Naive B cell (primary cell): ENCODE results near the gene LGR6. TPM values are rescaled to one million over a fixed set of nuclear protein-coding genes. Genes with fewer than 3 reads are reported as not detected.
"Not testable (repeated sequence)": the region's sequence is repeated elsewhere in the genome, so short reads cannot be mapped to it uniquely, and the experiment has no call there.

ENCODE experiments used
- ATAC-seq, 2 donors: fragments of 150-1000 bp; cut with Tn5 transposase; 2 replicates each; pipeline ENCODE4 v1.10.0; 2021; ENCODE audit warnings: low read depth in 2 of 2, mild to moderate bottlenecking in 2 of 2, moderate library complexity in 2 of 2
- DNase-seq: peaks from one replicate; pipeline ENCODE4 v3.0.0; 2022
- H3K27ac Mint-ChIP-seq, 6 donors: one replicate each; pipeline ENCODE4 v1.8.0; 2020 to 2022; ENCODE audit warnings: mild to moderate bottlenecking in 6 of 6, mixed read lengths in 6 of 6, moderate library complexity in 5 of 6, inconsistent platforms in 2 of 6
- H3K27me3 Mint-ChIP-seq, 3 donors: one replicate each; pipeline ENCODE4 v1.8.0; 2021 to 2022; ENCODE audit warnings: mixed read lengths in 3 of 3, mild to moderate bottlenecking in 1 of 3
- H3K36me3 Mint-ChIP-seq, 2 donors: one replicate each; pipeline ENCODE4 v1.8.0; 2020 to 2022; ENCODE audit warnings: mixed read lengths in 2 of 2, inconsistent platforms in 1 of 2, mild to moderate bottlenecking in 1 of 2
- H3K4me1 Mint-ChIP-seq, 3 donors: one replicate each; pipeline ENCODE4 v1.8.0; 2020 to 2022; ENCODE audit warnings: mixed read lengths in 3 of 3, inconsistent platforms in 1 of 3, mild to moderate bottlenecking in 1 of 3, moderate library complexity in 1 of 3
- H3K4me3 Mint-ChIP-seq, 8 donors: one replicate each; pipeline ENCODE4 v1.8.0; 2020 to 2022; ENCODE audit warnings: mild to moderate bottlenecking in 8 of 8, mixed read lengths in 8 of 8, moderate library complexity in 8 of 8, inconsistent platforms in 2 of 8
- H3K9me3 Mint-ChIP-seq, 7 donors: one replicate each; pipeline ENCODE4 v1.8.0; 2020 to 2022; ENCODE audit warnings: mixed read lengths in 7 of 7, mild to moderate bottlenecking in 5 of 7, inconsistent platforms in 2 of 7, moderate library complexity in 1 of 7
- polyA plus RNA-seq, 6 donors: library from polyadenylated mRNA; unstranded; fragments of 300-500 nt; fragmentation: Illumina TruSeq; gene quantifications; one replicate each; pipeline ENCODE4 v1.2.3, GENCODE V29; 2021; ENCODE audit warnings: low read depth in 6 of 6

Gene LGR6, protein sequence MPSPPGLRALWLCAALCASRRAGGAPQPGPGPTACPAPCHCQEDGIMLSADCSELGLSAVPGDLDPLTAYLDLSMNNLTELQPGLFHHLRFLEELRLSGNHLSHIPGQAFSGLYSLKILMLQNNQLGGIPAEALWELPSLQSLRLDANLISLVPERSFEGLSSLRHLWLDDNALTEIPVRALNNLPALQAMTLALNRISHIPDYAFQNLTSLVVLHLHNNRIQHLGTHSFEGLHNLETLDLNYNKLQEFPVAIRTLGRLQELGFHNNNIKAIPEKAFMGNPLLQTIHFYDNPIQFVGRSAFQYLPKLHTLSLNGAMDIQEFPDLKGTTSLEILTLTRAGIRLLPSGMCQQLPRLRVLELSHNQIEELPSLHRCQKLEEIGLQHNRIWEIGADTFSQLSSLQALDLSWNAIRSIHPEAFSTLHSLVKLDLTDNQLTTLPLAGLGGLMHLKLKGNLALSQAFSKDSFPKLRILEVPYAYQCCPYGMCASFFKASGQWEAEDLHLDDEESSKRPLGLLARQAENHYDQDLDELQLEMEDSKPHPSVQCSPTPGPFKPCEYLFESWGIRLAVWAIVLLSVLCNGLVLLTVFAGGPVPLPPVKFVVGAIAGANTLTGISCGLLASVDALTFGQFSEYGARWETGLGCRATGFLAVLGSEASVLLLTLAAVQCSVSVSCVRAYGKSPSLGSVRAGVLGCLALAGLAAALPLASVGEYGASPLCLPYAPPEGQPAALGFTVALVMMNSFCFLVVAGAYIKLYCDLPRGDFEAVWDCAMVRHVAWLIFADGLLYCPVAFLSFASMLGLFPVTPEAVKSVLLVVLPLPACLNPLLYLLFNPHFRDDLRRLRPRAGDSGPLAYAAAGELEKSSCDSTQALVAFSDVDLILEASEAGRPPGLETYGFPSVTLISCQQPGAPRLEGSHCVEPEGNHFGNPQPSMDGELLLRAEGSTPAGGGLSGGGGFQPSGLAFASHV
- under 1 TPM in 1 of 6 donors, not detected in 5; 0.22 TPM for polyA plus RNA-seq

DNA sequence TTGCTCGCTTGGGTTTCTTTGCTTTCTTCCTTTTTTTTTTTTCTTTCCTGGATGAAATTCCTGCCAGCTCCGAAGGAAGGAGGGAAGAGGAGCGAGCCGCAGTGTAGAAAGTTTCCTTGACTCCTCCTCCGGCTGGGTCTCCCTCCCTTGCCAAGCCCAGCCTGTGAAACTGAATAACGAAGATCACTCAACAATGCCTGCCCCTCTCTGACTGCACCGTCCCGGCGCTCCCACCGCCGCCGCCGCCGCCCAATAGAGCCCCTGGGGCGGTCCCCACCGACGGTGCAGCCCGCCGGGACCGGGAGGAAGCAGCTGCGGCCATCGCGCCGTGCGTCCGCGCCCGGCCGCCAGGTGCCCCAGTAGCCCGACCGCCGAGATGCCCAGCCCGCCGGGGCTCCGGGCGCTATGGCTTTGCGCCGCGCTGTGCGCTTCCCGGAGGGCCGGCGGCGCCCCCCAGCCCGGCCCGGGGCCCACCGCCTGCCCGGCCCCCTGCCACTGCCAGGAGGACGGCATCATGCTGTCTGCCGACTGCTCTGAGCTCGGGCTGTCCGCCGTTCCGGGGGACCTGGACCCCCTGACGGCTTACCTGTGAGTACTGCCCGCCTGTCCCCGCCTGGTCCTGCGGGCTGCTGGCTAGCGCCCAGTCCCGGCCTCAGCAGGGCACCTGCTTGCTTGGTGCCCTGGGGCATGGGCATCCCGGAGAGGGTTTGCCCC, at the start of gene LGR6:
LGR6 (plus strand) TSS at position 186 of the 714 bp plus-strand sequence; CDS start at position 377, 191 bp downstream.
- peak; percentile 15 for DNase-seq
- Mint-ChIP-seq H3K9me3 (no peaks in the 10 kb centered on the region), H3K27ac (peak within 1 kb of the TSS in 1 of 6 donors; percentile 86), H3K4me1 (peaks cover 11 to 19% (median 19%) of the 10 kb centered on the region in 3 donors), H3K36me3 (no peaks in the 10 kb centered on the region), H3K4me3 (peak within 1 kb of the TSS in 6 of 8 donors; percentile 54 to 90 (median 72)), H3K27me3 (peaks cover 34 to 70% (median 56%) of the 10 kb centered on the region in 3 donors)
- ATAC-seq: peak; percentile 43 to 46

DNA sequence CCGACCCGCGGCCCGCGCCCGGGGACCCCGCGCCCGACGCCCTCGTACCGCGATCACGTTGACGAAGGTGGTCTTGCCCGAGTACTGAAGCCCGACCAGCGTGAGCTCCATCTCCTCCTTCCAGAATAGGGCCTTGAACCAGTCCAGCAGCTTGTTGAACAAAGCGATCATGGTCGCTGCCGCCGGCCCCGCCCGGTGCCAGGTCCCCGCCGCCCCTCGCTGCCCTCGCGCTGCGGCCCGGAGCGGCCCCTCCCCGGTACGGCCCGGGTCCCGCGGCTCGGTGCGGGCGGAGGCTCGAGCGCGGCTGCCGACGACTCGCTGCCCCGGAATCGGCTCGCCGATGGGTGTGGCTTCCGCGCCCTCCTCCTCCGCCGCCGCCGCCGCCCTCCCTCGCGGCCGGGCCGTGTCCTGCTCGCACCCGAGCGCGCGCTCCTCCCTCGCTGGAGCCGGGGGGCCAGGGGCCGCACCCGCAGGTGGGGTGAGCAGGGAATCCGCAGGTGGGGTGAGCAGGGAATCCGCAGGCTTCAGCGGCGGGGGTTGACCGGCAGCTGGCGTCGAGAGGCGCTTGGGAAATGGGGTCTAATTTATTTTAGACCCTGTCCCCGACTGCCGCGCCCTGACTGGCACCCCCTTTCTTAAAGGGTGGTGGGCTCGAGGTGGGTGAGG, 49.1 kb upstream of the LGR6 start, which contains the start of gene ARL8A:
ARL8A (minus strand) TSS at position 336 of the 666 bp plus-strand sequence; CDS start at position 171, 165 bp downstream.
- Mint-ChIP-seq H3K36me3 (no peaks in the 10 kb centered on the region), H3K4me1 (peaks cover 19 to 61% (median 43%) of the 10 kb centered on the region in 3 donors), H3K27ac (peak within 1 kb of the TSS; percentile 89 to 98 (median 93)), H3K4me3 (peak within 1 kb of the TSS; percentile 95 to 99 (median 96)), H3K27me3 (no peaks in the 10 kb centered on the region), H3K9me3 (no peaks in the 10 kb centered on the region)
- DNase-seq: peak; percentile 67
- peak; percentile 68 to 70 for ATAC-seq

DNA sequence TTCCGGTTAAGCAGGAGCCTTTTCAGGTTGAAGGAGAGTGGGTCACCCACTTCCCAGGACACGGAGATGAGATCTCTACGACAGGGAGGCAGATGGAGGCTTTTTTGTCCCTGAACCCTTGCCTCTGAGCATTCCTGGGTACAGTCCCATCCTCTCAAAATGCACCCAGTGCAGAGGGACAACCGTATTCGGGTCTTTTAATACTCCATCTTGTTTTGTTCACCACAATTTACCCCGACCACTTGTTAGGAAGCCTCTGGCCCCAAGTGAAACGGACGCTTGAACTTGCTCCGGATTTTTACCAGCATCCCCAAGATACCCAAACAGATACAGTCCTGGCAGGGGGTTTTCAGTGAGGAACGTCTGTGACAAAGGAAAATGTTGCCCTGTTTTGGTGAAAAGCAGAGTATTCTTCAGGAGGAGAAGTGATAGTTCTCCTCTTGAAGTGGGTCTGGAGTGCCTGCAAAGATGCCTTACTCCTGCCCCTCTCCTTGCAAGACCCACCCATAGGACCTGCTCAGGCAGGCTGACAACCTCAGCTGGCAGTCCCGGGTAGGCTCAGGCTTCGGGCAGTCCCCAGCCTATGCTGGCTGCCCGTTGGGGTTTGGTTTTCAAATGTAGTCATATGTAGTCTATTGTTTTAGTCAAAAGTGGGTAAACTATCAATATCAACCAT, 48.4 kb upstream of the LGR6 start:
- Mint-ChIP-seq H3K27me3 (no peaks in the 10 kb centered on the region), H3K9me3 (no peaks in the 10 kb centered on the region), H3K4me3 (peak overlapping the region; percentile 90 to 96 (median 93)), H3K27ac (peak overlapping the region in 5 of 6 donors; percentile 38 to 94 (median 87)), H3K36me3 (peaks cover 0 to under 1% of the 10 kb centered on the region in 2 donors), H3K4me1 (peaks cover 19 to 57% (median 43%) of the 10 kb centered on the region in 3 donors)
- ATAC-seq: no peak
- no peak for DNase-seq

DNA sequence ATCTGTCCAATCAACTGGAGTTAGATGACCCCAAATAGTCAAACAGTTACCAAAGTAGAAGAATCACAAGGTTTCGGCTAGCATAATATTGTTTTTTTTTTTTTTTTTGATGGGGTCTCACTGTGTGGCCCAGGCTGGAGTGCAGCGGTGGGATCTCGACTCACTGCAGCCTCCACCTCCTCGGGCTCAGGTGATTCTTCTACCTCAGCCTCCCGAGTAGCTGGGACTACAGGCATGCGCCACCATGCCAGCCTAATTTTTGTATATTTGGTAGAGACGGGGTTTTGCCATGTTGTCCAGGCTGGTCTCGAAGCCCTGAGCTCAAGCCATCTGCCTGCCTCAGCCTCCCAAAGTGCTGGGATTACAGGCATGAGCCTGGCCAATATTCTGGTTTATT, 47.9 kb upstream of the LGR6 start:
- peak overlapping the region in 3 of 6 donors; percentile 44 to 94 (median 67) for H3K27ac Mint-ChIP-seq
- H3K4me1 Mint-ChIP-seq: peaks cover 20 to 57% (median 43%) of the 10 kb centered on the region in 3 donors
- H3K27me3 Mint-ChIP-seq, ATAC-seq, DNase-seq, H3K36me3 Mint-ChIP-seq, H3K9me3 Mint-ChIP-seq: not testable (repeated sequence)
- peak overlapping the region; percentile 9 to 95 (median 90) for H3K4me3 Mint-ChIP-seq

DNA sequence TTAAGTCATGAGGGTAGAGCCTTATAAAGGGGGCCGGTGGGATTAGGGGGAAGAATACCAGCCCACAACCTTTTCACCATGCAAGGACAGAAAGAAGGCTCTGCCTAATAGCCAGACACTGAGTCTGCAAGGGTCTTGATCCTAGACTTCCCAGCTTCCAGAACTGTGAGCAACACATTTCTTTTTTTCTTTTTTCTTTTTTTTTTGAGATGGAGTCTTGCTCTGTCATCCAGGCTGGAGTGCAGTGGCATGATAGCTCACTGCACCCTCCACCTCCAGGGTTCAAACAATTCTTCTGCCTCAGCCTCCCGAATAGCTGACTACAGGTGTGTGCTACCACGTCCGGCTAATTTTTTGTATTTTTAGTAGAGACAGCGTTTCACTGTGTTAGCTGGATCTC, 47.3 kb upstream of the LGR6 start:
- no peak for ATAC-seq
- Mint-ChIP-seq H3K36me3 (peaks cover 0 to 11% of the 10 kb centered on the region in 2 donors), H3K27me3 (no peaks in the 10 kb centered on the region), H3K4me1 (peaks cover 23 to 51% (median 43%) of the 10 kb centered on the region in 3 donors), H3K9me3 (no peaks in the 10 kb centered on the region), H3K27ac (peak overlapping the region in 3 of 6 donors; percentile 59 to 87 (median 75)), H3K4me3 (peak overlapping the region in 7 of 8 donors; percentile 9 to 95 (median 80))
- DNase-seq: no peak

DNA sequence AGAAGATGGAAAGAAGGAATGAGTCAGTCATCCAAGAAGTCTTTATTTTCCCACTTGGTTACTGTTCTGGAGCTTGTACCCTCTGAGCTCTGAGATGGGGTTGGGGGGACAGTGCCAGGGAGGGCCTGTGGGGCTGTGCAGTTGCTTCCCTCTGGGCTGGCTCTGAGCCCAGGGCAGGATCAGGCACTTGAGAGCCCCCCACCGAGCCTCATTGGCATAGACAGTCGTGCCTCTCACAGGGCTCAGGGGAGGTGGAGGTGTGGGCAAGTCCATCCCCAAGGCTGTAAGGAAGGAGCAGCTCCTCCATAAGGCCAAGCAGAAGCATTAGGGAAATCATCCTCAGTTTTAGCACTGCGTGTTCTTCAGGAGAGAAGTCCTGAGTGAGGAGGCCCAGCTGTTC, 46.6 kb upstream of the LGR6 start:
- Mint-ChIP-seq H3K4me3 (peak overlapping the region in 4 of 8 donors; percentile 80 to 95 (median 90)), H3K9me3 (no peaks in the 10 kb centered on the region), H3K27ac (peak overlapping the region in 1 of 6 donors; percentile 87), H3K36me3 (peaks cover 0 to 14% of the 10 kb centered on the region in 2 donors), H3K4me1 (peaks cover 23 to 45% (median 43%) of the 10 kb centered on the region in 3 donors), H3K27me3 (no peaks in the 10 kb centered on the region)
- DNase-seq (no peak), ATAC-seq (no peak)

DNA sequence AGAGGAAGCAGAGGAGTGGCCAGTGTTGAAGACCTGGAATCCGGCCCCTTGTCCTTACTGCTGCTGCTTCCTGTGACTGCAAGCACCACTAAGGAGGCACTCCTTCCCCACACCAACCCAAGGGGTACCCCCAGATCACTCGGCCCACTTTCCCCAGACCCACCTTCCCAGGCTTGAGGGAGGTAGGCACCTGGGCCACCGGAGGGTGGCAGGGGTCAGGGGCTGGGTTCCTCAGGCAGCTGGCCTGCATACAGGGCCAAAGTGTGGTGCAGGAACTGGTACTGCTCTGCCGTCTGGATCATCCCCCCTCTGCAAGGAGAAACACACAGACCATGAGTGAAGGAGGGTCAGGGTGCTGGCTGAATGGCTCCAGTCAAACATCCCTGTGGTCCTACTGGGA, 45.2 kb upstream of the LGR6 start:
- H3K4me1 Mint-ChIP-seq: peaks cover 15 to 40% (median 31%) of the 10 kb centered on the region in 3 donors
- ATAC-seq (no peak), DNase-seq (no peak)
- peaks cover 0 to 15% of the 10 kb centered on the region in 2 donors for H3K36me3 Mint-ChIP-seq
- no peaks in the 10 kb centered on the region for H3K27me3 Mint-ChIP-seq
- peak overlapping the region in 3 of 8 donors; percentile 1 to 65 (median 37) for H3K4me3 Mint-ChIP-seq
- H3K9me3 Mint-ChIP-seq: no peaks in the 10 kb centered on the region
- H3K27ac Mint-ChIP-seq: peak overlapping the region in 1 of 6 donors; percentile 68

DNA sequence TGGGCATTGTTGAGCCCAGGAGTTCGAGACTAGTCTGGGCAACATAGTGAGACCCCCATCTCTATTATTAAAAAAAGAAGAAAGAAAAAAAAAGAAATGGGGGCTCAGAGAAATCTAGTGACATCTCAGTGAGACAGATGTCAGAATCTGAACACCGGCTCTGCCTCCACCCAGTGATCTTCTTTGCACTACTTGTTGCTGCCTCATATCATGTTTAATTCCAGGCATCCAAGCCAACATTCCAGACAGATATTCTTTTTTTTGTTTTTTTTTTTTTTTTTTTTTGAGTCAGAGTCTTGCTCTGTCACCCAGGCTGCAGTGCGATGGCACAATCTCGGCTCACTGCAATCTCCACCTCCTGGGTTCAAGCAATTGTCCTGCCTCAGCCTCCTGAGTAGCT, 44.0 kb upstream of the LGR6 start:
- Mint-ChIP-seq H3K27ac (peak overlapping the region in 1 of 6 donors; percentile 12), H3K36me3 (peaks cover 1 to 21% of the 10 kb centered on the region in 2 donors), H3K27me3 (no peaks in the 10 kb centered on the region), H3K9me3 (no peaks in the 10 kb centered on the region), H3K4me3 (peak overlapping the region in 1 of 8 donors; percentile 3), H3K4me1 (peaks cover 13 to 41% (median 29%) of the 10 kb centered on the region in 3 donors)
- no peak for DNase-seq
- ATAC-seq: no peak

DNA sequence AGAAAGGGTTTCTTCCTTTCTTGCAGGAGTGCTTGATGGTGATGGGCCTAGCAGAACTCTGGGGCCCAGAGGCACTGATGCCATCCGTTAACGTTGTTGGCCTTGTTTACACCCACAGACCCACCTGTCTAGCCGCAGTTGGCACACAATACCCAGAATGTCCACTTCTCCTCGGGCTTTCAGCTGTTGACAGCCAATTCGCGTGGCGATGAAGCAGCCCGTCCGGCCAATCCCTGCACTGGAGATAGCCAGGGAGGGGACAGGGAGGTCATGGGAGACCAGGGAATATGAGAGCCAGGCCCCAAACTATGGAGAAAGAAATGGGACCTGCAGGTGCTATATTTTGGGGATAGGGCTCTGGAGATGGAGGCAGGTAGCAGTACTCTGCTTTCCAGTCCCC, 43.4 kb upstream of the LGR6 start:
- Mint-ChIP-seq H3K4me1 (peaks cover 18 to 43% (median 34%) of the 10 kb centered on the region in 3 donors), H3K4me3 (no peak overlapping the region), H3K27me3 (no peaks in the 10 kb centered on the region), H3K27ac (peak overlapping the region in 1 of 6 donors; percentile 67), H3K9me3 (no peaks in the 10 kb centered on the region), H3K36me3 (peaks cover 4 to 28% of the 10 kb centered on the region in 2 donors)
- no peak for DNase-seq
- no peak for ATAC-seq

DNA sequence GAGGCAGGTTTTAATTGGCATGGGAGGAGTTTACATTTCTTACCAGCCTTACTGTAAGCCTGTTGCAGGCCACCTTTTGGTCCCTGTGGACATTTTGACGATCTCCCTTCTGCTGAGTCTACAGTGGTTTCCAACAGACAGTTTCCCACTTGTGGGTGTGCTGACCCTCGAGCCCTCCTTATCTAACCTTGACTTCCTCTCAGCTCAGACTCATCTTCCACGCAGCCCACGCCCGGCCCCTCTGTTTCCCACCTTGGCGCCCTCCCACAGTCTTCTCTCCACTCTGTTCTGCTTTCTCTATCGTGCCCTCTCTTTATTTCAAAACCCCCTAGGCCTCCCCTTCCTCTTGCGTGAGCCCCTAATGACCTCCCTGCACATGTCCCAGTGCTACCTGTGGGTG, 43.0 kb upstream of the LGR6 start:
- no peaks in the 10 kb centered on the region for H3K9me3 Mint-ChIP-seq
- DNase-seq: no peak
- peaks cover 4 to 28% of the 10 kb centered on the region in 2 donors for H3K36me3 Mint-ChIP-seq
- peak overlapping the region in 4 of 6 donors; percentile 3 to 43 (median 36) for H3K27ac Mint-ChIP-seq
- H3K4me1 Mint-ChIP-seq: peaks cover 18 to 40% (median 34%) of the 10 kb centered on the region in 3 donors
- H3K4me3 Mint-ChIP-seq: no peak overlapping the region
- no peak for ATAC-seq
- no peaks in the 10 kb centered on the region for H3K27me3 Mint-ChIP-seq

DNA sequence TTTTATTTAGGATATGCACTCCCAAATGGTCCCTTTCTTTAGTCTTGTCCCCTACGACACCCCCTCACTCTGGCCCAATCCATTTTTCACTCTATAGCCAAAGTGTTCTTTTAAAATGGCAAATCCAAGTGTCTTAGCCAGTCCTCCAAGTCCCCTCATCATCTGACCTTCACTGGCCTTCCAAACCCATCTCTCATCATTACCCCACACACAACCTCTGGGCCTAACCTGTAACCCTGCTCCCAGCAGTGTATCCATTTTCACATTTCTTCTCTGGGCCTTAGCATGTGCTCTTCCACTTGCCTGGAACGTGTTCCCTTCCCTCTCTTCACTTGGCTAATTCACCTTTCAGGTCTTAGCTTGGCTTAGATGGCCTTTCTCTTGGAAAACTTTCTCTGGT, 42.6 kb upstream of the LGR6 start:
- H3K9me3 Mint-ChIP-seq: no peaks in the 10 kb centered on the region
- H3K27ac Mint-ChIP-seq: peak overlapping the region in 2 of 6 donors; percentile 29 to 64
- H3K27me3 Mint-ChIP-seq: no peaks in the 10 kb centered on the region
- H3K4me1 Mint-ChIP-seq: peaks cover 17 to 38% (median 30%) of the 10 kb centered on the region in 3 donors
- ATAC-seq: no peak
- peaks cover 4 to 28% of the 10 kb centered on the region in 2 donors for H3K36me3 Mint-ChIP-seq
- no peak for DNase-seq
- no peak overlapping the region for H3K4me3 Mint-ChIP-seq
